ENCODE measurements around the gene NSD1.
"Not testable (repeated sequence)": the region's sequence is repeated elsewhere in the genome, so short reads cannot be mapped to it uniquely, and the experiment has no call there.

The NSD1 gene

GRCh38 chr5:177131019-177131320, 2.6 kb upstream of the NSD1 start:
- Mint-ChIP-seq H3K4me3 (no peak overlapping the region), H3K27ac (peak overlapping the region; percentile 85), H3K9me3 (no peaks in the 10 kb centered on the region), H3K27me3 (no peaks in the 10 kb centered on the region), H3K4me1 (peaks cover 24% of the 10 kb centered on the region), H3K36me3 (peaks cover 5% of the 10 kb centered on the region)
- no peak for DNase-seq (ENCODE audit: low spot score in 2 of 2)
- ATAC-seq (ENCODE audit: low read depth) = no peak

GRCh38 chr5:177131352-177132135, 2.0 kb upstream of the NSD1 start:
- Mint-ChIP-seq H3K36me3 (peaks cover 5% of the 10 kb centered on the region), H3K4me1 (peaks cover 24% of the 10 kb centered on the region), H3K27me3 (no peaks in the 10 kb centered on the region), H3K4me3 (peak overlapping the region; percentile 55), H3K27ac (peak overlapping the region; percentile 85), H3K9me3 (no peaks in the 10 kb centered on the region)
- DNase-seq (ENCODE audit: low spot score in 2 of 2) = no peak
- ATAC-seq (ENCODE audit: low read depth) = no peak

- DNase-seq (ENCODE audit: low spot score in 2 of 2) = peak in 1 of 2 donors; percentile 76
- Mint-ChIP-seq H3K9me3 (no peaks in the 10 kb centered on the region), H3K27me3 (no peaks in the 10 kb centered on the region), H3K36me3 (peaks cover 8% of the 10 kb centered on the region), H3K27ac (peak overlapping the region; percentile 91), H3K4me1 (peaks cover 27% of the 10 kb centered on the region), H3K4me3 (peak overlapping the region; percentile 82)
- peak; percentile 42 for ATAC-seq (ENCODE audit: low read depth)
Measured at GRCh38 chr5:177132136-177133095, 1.2 kb upstream of the NSD1 start.

GRCh38 chr5:177133853-177134696, 502 bp downstream of the NSD1 start:
- peaks cover 20% of the 10 kb centered on the region for H3K4me1 Mint-ChIP-seq
- no peaks in the 10 kb centered on the region for H3K9me3 Mint-ChIP-seq
- H3K27me3 Mint-ChIP-seq = no peaks in the 10 kb centered on the region
- ATAC-seq (ENCODE audit: low read depth) (peak; percentile 11), DNase-seq (ENCODE audit: low spot score in 2 of 2) (peak; percentile 38 to 69)
- peak overlapping the region; percentile 91 for H3K27ac Mint-ChIP-seq
- H3K36me3 Mint-ChIP-seq = peaks cover 9% of the 10 kb centered on the region
- H3K4me3 Mint-ChIP-seq = peak overlapping the region; percentile 88

GRCh38 chr5:177134697-177135225, 1.2 kb downstream of the NSD1 start:
- Mint-ChIP-seq H3K4me1 (peaks cover 17% of the 10 kb centered on the region), H3K36me3 (peaks cover 9% of the 10 kb centered on the region), H3K27me3 (no peaks in the 10 kb centered on the region), H3K4me3 (peak overlapping the region; percentile 88), H3K27ac (peak overlapping the region; percentile 91), H3K9me3 (no peaks in the 10 kb centered on the region)
- DNase-seq (ENCODE audit: low spot score in 2 of 2) = no peak
- no peak for ATAC-seq (ENCODE audit: low read depth)

GRCh38 chr5:177140312-177140711, 6.7 kb downstream of the NSD1 start:
- peaks cover 21% of the 10 kb centered on the region for H3K36me3 Mint-ChIP-seq
- peak overlapping the region; percentile 0 for H3K27ac Mint-ChIP-seq
- H3K4me1 Mint-ChIP-seq = peaks cover 33% of the 10 kb centered on the region
- ATAC-seq (ENCODE audit: low read depth) (no peak), DNase-seq (ENCODE audit: low spot score in 2 of 2) (no peak)
- H3K27me3 Mint-ChIP-seq = no peaks in the 10 kb centered on the region
- no peaks in the 10 kb centered on the region for H3K9me3 Mint-ChIP-seq
- no peak overlapping the region for H3K4me3 Mint-ChIP-seq

GRCh38 chr5:177141496-177141895, 7.9 kb downstream of the NSD1 start:
- Mint-ChIP-seq H3K9me3 (no peaks in the 10 kb centered on the region), H3K36me3 (peaks cover 18% of the 10 kb centered on the region), H3K4me3 (no peak overlapping the region), H3K27me3 (no peaks in the 10 kb centered on the region), H3K27ac (peak overlapping the region; percentile 72), H3K4me1 (peaks cover 28% of the 10 kb centered on the region)
- ATAC-seq (ENCODE audit: low read depth) (no peak), DNase-seq (ENCODE audit: low spot score in 2 of 2) (no peak)

- Mint-ChIP-seq H3K9me3 (no peaks in the 10 kb centered on the region), H3K4me1 (peaks cover 25% of the 10 kb centered on the region), H3K27me3 (no peaks in the 10 kb centered on the region), H3K27ac (no peak overlapping the region), H3K4me3 (no peak overlapping the region), H3K36me3 (peaks cover 18% of the 10 kb centered on the region)
- DNase-seq (ENCODE audit: low spot score in 2 of 2) (no peak), ATAC-seq (ENCODE audit: low read depth) (no peak)
Measured at GRCh38 chr5:177142098-177142611, 8.6 kb downstream of the NSD1 start.

- Mint-ChIP-seq H3K9me3 (no peaks in the 10 kb centered on the region), H3K27ac (no peak overlapping the region), H3K4me3 (no peak overlapping the region), H3K27me3 (no peaks in the 10 kb centered on the region), H3K4me1 (peaks cover 25% of the 10 kb centered on the region), H3K36me3 (peaks cover 21% of the 10 kb centered on the region)
- no peak for DNase-seq (ENCODE audit: low spot score in 2 of 2)
- no peak for ATAC-seq (ENCODE audit: low read depth)
Measured at GRCh38 chr5:177142778-177143177, 9.2 kb downstream of the NSD1 start.

GRCh38 chr5:177146891-177147638, 13.5 kb downstream of the NSD1 start:
- ATAC-seq (ENCODE audit: low read depth) (no peak), DNase-seq (ENCODE audit: low spot score in 2 of 2) (no peak)
- peaks cover 20% of the 10 kb centered on the region for H3K36me3 Mint-ChIP-seq
- H3K4me1 Mint-ChIP-seq = peaks cover 11% of the 10 kb centered on the region
- H3K4me3 Mint-ChIP-seq = no peak overlapping the region
- H3K9me3 Mint-ChIP-seq = no peaks in the 10 kb centered on the region
- no peak overlapping the region for H3K27ac Mint-ChIP-seq
- no peaks in the 10 kb centered on the region for H3K27me3 Mint-ChIP-seq

GRCh38 chr5:177150061-177150460, 16.5 kb downstream of the NSD1 start:
- peaks cover 19% of the 10 kb centered on the region for H3K36me3 Mint-ChIP-seq
- H3K27ac Mint-ChIP-seq = not testable (repeated sequence)

GRCh38 chr5:177154003-177154643, 20.6 kb downstream of the NSD1 start:
- Mint-ChIP-seq H3K27ac (peak overlapping the region; percentile 56), H3K9me3 (no peaks in the 10 kb centered on the region), H3K27me3 (no peaks in the 10 kb centered on the region), H3K4me3 (no peak overlapping the region), H3K4me1 (peaks cover 16% of the 10 kb centered on the region), H3K36me3 (peaks cover 10% of the 10 kb centered on the region)
- DNase-seq (ENCODE audit: low spot score in 2 of 2) (no peak), ATAC-seq (ENCODE audit: low read depth) (no peak)

More at GRCh38 chr5:177150061-177150460, 16.5 kb downstream of the NSD1 start:
- not testable (repeated sequence) for ATAC-seq (ENCODE audit: low read depth); H3K4me3 Mint-ChIP-seq; H3K9me3 Mint-ChIP-seq; H3K4me1 Mint-ChIP-seq; DNase-seq (ENCODE audit: low spot score in 2 of 2); H3K27me3 Mint-ChIP-seq

All from memory B cell (primary cell).